GM21381 (cell line): ENCODE measurements around the gene TACC2.
"Not testable (repeated sequence)": the region's sequence is repeated elsewhere in the genome, so short reads cannot be mapped to it uniquely, and the experiment has no call there.

ENCODE experiments used
- ATAC-seq: cut with Tn5 transposase; IDR thresholded peaks from one replicate; pipeline ENCODE4 v1.9.1; 2021; ENCODE audit warnings: mild to moderate bottlenecking, moderate library complexity; ENCODE audit not compliant: unreplicated experiment

Gene TACC2

GRCh38 chr10:121983852-121984251, 5.1 kb upstream of the TACC2 start:
- no peak for ATAC-seq

GRCh38 chr10:121984463-121984862, 4.5 kb upstream of the TACC2 start:
- ATAC-seq = no peak

GRCh38 chr10:121990015-121990677, 1.2 kb downstream of the TACC2 start:
- ATAC-seq = no peak

GRCh38 chr10:121991727-121992126, 2.8 kb downstream of the TACC2 start:
- ATAC-seq = not testable (repeated sequence)

- ATAC-seq = no peak
These were observed 5.5 kb downstream of the TACC2 start for GRCh38 chr10:121994429-121994941.

GRCh38 chr10:121998462-121998861, 9.5 kb downstream of the TACC2 start:
- ATAC-seq = no peak

DNA sequence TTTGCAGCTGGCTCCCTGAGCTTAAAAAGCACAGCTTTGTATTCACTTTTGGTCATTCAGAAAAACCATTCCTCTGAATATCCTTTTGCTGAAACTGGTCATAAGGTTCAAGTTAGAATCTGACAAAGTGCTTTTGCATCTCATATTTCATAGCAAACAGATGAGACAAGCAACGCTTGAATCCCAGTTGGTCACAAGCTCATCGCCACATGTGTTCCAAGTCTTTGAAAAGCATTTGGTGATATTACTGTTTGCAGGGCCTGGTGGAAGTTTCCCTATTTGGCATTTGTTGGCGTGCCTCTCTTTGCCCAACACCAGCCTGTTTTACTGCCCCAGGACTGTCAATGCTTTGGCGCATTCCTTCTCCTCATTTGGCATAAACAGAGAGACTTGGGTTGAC, 10.3 kb downstream of the TACC2 start:
- ATAC-seq = no peak

GRCh38 chr10:122001698-122002097, 12.7 kb downstream of the TACC2 start:
- no peak for ATAC-seq

DNA sequence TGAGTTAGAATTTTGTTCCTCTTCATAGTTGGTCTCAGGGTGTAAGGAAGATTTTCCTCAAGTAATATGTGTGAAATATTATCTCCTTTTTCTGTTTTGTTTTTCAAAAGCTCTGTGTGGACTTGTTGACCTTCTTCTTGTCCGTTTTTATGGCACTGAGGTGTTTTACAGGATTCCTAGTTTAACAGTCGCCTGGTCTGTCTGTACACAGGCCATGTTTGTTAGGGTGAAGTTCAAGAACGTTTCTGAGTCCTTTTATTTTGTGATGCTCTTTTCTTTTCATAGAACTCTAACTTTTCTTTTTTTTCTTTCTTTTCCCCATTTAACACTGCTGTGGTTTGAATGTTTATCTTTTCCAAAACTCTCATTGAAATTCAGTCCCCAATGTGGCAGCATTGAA, 18.5 kb downstream of the TACC2 start:
- no peak for ATAC-seq

DNA sequence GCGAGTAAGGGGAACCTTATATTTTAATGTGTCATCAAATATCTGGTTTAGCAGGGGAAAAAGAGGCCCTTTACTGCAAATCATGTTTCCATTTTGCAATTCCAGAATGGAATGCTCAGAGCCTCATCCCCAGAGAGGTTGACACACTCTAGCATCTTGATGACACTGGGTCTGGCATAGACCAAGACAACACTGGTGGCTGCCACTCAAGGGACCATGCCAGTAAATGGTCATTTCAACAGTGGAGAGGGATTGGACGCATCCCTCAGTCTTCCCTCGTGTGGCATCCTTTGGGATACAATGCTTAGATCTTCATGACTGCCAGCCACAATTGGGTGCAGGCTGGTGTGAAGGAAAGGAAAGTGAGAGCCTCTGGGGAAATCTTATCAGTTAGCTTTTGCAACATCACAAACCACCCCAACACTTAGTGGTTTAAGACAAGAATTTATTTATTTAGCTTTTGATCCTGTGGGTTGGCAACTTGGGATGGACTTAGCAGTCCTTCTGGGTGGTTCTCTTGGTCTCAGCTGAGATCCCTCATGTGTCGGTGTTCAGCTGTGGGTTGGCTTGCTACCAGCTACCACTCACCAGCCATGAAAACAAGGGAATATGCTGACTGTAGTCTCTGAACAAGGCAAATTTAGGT, 21.6 kb downstream of the TACC2 start:
- no peak for ATAC-seq

GRCh38 chr10:122012731-122013130, 23.8 kb downstream of the TACC2 start:
- ATAC-seq = no peak

DNA sequence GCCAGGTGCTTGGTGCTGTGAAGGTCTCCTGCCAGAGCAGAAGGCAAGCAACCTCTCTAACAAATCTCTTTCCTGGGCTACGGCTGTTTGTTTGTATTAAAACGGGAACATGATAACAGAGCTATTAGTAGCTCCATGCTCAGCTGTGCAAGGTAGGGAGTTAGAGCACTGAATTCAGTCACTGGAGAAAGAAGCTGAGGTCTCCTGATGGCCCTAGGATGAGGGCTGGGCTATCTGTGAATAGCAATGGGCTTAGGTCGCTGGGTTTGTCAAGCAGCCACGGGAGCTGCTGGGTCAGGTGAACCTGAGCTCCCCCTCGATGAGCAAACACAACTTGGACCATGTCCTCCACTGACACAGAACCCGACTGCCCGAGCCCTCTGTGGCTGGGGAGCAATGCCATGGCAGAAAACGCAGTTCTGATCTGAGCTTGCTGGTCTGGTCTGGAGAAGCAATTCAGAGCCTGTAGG, 24.4 kb downstream of the TACC2 start:
- ATAC-seq = no peak

- no peak for ATAC-seq
These were observed 25.8 kb downstream of the TACC2 start for GRCh38 chr10:122014652-122015248.

GRCh38 chr10:122017926-122018325, 29.0 kb downstream of the TACC2 start:
- not testable (repeated sequence) for ATAC-seq

DNA sequence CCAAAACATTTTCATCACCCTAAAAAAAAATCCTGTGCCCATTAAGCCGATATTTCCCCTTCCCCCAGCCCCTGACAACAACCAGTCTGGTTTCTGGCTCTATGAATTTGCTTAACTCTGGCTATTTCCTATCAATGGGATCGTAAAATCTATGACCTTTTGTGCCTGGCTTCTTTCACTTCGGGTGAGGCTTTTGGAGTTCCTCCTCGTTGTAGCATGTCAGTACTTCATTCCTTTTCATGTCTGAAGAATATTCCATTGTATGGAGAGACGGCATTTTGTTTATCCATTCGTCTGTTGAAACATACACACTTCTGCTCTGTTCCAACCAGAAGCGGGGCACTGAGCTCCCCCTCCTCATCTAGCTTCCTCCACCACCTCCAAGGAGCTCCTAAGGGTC, 29.5 kb downstream of the TACC2 start:
- no peak for ATAC-seq

GRCh38 chr10:122018951-122019413, 30.0 kb downstream of the TACC2 start:
- ATAC-seq = no peak

- no peak for ATAC-seq
These were observed 30.5 kb downstream of the TACC2 start for GRCh38 chr10:122019414-122019975.

DNA sequence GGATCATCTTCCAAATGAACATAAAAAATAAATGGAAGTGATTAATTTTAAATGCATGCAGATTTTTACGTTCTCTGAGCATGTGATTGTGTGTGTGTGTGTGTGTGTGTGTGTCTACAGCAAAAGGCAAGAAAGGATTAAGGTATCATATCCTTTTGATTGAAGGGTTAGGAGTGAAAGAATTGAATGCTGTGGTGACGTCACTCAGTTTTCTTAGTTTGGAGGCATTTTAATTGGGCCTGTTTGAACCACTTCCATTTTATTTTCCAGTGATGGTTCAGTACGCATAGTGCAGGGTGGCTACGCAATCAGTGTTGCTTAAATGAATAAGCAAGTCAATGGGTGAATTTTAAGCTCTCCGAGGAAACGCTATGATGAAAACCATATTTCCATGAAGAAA, 31.3 kb downstream of the TACC2 start:
- ATAC-seq = no peak

DNA sequence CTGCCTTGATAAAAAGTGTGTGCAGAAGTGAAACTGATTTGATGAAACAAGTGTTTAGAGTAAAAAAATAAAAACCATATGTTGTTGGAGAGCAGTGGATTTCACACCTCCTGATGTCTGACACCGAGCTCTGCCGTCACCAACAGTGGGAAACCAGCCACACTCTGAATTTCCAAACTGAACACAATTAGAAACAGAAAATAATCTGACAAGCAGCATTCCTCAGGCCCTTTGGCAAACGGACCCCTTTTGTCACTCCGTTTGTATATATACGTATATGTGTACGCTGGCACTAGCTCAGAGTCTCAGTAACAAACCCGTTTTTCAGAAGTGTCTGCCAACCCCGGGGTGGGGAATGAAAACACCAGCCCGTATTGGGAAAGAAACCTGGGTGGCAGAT, 32.4 kb downstream of the TACC2 start:
- no peak for ATAC-seq

DNA sequence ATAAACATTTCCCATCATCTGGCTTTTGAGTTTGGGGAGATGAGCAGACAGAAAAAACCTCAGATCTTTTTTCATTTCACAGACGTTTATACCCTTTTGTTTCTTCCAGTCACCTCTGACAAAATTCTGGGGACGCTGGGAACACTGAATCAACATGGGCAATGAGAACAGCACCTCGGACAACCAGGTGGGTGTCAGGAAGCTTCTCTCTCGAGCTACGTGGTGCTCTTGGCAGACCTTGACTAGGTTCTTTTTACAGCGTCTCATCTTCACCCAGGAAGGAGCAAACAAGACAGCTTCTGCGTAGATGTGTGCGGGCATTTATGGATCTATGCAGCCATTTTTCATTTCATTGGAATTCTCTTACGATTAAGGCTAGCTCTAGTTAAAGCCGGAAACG, 32.9 kb downstream of the TACC2 start:
- no peak for ATAC-seq

- no peak for ATAC-seq
These were observed 33.3 kb downstream of the TACC2 start for GRCh38 chr10:122022276-122022675.

DNA sequence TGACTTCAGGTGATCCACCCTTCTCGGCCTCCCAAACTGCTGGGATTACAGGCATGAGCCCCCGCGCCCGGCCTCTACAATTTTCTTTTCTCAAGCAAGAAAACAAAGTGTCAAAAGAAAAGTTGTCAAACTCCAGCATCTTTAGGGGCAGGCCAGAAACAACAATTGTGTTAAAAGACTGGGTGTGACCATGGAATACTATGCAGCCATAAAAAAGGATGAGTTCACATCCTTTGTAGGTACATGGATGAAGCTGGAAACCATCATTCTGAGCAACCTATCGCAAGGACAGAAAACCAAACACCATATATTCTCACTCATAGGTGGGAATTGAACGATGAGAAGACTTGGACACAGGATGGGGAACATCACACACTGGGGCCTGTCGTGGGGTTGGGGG, 34.3 kb downstream of the TACC2 start:
- not testable (repeated sequence) for ATAC-seq
